ENCODE measurements around the gene EPOP. TPM values are rescaled to one million over a fixed set of nuclear protein-coding genes. Genes with fewer than 3 reads are reported as not detected.

EPOP gene
- total and polyA plus RNA-seq, 2 experiments from 2014 or later: 0.42 to 2.4 TPM

DNA sequence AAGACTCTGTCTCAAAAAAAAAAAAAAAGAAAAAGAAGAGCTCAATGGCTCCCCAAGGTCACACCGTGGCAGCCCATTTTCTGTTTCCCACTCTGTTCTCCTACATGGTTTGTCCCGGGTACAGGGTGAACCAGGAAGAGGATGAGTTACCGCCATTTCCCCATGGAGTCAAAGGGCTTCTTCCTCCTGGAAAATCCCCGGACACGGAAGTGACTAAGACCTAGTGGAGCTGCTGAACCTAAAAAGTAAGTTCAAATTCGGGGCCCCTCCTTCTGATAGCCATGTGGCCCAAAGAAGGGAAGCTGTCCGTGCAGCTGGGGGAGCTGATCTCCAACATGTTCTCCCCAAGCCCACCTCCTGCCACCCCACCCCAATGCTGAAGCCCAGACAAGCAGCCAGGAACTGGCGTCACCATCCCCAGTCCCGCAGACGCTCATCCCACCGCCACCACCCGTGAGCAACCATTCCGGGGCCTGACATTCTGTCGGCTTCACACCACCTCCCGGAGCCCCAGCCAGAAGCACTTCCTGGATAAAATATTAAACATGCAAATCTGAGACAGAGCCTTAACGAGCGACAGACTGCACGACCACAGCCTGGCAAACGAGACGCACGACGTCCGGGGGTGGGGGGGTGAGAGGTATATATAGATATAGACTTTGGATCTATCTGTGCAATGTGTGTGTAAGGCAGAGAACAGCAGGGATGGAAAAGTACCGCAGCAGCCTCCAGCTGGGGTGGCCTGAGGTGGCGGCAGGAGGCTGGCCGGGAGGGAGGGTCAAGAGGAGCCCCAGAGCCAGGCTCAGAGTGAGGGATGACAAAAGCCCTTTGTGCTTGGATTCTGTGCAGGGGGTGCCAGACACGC lies 17.6 kb downstream of the EPOP start:
- no peak overlapping the region for H3K4me3 Mint-ChIP-seq
- H3K4me3 ChIP-seq: no peak overlapping the region
- no peaks in the 10 kb centered on the region for H3K27me3 ChIP-seq (ENCODE audit: insufficient read depth)
- 0 out of 2 replicates have a peak overlapping the region, but pooled peaks have one; percentile 59 for H2AFZ ChIP-seq
- DNase-seq (ENCODE audit: low spot score) (no peak), ATAC-seq (peak; percentile 24)
- H3K36me3 Mint-ChIP-seq (ENCODE audit: low read depth): no peaks in the 10 kb centered on the region
- H3K9me3 Mint-ChIP-seq: no peaks in the 10 kb centered on the region; the same call in 1 of the 3 replicates
- H3K36me3 ChIP-seq (ENCODE audit: insufficient read depth): no peaks in the 10 kb centered on the region
- no peaks in the 10 kb centered on the region for H3K9me2 ChIP-seq (ENCODE audit: insufficient read depth)
- no peak overlapping the region for H3K27ac ChIP-seq (ENCODE audit: low read depth)
- H3K27ac Mint-ChIP-seq: no peak overlapping the region
- H3K4me1 Mint-ChIP-seq: peaks cover 25% of the 10 kb centered on the region
- TF ChIP-seq NANOG (IDR thresholded peaks at IDR 0.05; ENCODE audit: borderline replicate concordance) (no peak), JUNB (IDR thresholded peaks at IDR 0.05; ENCODE audit: unreplicated experiment) (no peak), CREB1 (CRISPR knock-in tag; IDR thresholded peaks at IDR 0.05; ENCODE audit: low read depth) (no peak), EZH2 (IDR thresholded peaks at IDR 0.05; ENCODE audit: low read depth, unreplicated experiment) (no peak), ZNF114 (CRISPR knock-in tag; IDR thresholded peaks at IDR 0.05) (no peak), POLR2AphosphoS5 (IDR thresholded peaks at IDR 0.05; ENCODE audit: low read depth) (no peak), EZH2phosphoT487 (IDR thresholded peaks at IDR 0.05; ENCODE audit: unreplicated experiment) (no peak), ZNF331 (CRISPR knock-in tag; IDR thresholded peaks at IDR 0.05; ENCODE audit: low read depth) (no peak)
- TF ChIP-seq, protein P1, sequence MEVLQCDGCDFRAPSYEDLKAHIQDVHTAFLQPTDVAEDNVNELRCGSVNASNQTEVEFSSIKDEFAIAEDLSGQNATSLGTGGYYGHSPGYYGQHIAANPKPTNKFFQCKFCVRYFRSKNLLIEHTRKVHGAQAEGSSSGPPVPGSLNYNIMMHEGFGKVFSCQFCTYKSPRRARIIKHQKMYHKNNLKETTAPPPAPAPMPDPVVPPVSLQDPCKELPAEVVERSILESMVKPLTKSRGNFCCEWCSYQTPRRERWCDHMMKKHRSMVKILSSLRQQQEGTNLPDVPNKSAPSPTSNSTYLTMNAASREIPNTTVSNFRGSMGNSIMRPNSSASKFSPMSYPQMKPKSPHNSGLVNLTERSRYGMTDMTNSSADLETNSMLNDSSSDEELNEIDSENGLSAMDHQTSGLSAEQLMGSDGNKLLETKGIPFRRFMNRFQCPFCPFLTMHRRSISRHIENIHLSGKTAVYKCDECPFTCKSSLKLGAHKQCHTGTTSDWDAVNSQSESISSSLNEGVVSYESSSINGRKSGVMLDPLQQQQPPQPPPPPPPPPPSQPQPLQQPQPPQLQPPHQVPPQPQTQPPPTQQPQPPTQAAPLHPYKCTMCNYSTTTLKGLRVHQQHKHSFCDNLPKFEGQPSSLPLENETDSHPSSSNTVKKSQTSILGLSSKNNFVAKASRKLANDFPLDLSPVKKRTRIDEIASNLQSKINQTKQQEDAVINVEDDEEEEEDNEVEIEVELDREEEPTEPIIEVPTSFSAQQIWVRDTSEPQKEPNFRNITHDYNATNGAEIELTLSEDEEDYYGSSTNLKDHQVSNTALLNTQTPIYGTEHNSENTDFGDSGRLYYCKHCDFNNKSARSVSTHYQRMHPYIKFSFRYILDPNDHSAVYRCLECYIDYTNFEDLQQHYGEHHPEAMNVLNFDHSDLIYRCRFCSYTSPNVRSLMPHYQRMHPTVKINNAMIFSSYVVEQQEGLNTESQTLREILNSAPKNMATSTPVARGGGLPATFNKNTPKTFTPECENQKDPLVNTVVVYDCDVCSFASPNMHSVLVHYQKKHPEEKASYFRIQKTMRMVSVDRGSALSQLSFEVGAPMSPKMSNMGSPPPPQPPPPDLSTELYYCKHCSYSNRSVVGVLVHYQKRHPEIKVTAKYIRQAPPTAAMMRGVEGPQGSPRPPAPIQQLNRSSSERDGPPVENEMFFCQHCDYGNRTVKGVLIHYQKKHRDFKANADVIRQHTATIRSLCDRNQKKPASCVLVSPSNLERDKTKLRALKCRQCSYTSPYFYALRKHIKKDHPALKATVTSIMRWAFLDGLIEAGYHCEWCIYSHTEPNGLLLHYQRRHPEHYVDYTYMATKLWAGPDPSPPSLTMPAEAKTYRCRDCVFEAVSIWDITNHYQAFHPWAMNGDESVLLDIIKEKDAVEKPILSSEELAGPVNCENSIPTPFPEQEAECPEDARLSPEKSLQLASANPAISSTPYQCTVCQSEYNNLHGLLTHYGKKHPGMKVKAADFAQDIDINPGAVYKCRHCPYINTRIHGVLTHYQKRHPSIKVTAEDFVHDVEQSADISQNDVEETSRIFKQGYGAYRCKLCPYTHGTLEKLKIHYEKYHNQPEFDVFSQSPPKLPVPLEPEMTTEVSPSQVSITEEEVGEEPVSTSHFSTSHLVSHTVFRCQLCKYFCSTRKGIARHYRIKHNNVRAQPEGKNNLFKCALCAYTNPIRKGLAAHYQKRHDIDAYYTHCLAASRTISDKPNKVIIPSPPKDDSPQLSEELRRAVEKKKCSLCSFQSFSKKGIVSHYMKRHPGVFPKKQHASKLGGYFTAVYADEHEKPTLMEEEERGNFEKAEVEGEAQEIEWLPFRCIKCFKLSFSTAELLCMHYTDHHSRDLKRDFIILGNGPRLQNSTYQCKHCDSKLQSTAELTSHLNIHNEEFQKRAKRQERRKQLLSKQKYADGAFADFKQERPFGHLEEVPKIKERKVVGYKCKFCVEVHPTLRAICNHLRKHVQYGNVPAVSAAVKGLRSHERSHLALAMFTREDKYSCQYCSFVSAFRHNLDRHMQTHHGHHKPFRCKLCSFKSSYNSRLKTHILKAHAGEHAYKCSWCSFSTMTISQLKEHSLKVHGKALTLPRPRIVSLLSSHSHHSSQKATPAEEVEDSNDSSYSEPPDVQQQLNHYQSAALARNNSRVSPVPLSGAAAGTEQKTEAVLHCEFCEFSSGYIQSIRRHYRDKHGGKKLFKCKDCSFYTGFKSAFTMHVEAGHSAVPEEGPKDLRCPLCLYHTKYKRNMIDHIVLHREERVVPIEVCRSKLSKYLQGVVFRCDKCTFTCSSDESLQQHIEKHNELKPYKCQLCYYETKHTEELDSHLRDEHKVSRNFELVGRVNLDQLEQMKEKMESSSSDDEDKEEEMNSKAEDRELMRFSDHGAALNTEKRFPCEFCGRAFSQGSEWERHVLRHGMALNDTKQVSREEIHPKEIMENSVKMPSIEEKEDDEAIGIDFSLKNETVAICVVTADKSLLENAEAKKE (CRISPR knock-in tag; IDR thresholded peaks at IDR 0.05): no peak
- TF ChIP-seq, protein P2, sequence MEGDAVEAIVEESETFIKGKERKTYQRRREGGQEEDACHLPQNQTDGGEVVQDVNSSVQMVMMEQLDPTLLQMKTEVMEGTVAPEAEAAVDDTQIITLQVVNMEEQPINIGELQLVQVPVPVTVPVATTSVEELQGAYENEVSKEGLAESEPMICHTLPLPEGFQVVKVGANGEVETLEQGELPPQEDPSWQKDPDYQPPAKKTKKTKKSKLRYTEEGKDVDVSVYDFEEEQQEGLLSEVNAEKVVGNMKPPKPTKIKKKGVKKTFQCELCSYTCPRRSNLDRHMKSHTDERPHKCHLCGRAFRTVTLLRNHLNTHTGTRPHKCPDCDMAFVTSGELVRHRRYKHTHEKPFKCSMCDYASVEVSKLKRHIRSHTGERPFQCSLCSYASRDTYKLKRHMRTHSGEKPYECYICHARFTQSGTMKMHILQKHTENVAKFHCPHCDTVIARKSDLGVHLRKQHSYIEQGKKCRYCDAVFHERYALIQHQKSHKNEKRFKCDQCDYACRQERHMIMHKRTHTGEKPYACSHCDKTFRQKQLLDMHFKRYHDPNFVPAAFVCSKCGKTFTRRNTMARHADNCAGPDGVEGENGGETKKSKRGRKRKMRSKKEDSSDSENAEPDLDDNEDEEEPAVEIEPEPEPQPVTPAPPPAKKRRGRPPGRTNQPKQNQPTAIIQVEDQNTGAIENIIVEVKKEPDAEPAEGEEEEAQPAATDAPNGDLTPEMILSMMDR (conservative IDR thresholded peaks at IDR 0.05; ENCODE audit: low read depth in 2 of 2): no peak
- TF ChIP-seq, protein P3, sequence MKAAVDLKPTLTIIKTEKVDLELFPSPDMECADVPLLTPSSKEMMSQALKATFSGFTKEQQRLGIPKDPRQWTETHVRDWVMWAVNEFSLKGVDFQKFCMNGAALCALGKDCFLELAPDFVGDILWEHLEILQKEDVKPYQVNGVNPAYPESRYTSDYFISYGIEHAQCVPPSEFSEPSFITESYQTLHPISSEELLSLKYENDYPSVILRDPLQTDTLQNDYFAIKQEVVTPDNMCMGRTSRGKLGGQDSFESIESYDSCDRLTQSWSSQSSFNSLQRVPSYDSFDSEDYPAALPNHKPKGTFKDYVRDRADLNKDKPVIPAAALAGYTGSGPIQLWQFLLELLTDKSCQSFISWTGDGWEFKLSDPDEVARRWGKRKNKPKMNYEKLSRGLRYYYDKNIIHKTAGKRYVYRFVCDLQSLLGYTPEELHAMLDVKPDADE (IDR thresholded peaks at IDR 0.05): no peak
- TF ChIP-seq, protein P4, sequence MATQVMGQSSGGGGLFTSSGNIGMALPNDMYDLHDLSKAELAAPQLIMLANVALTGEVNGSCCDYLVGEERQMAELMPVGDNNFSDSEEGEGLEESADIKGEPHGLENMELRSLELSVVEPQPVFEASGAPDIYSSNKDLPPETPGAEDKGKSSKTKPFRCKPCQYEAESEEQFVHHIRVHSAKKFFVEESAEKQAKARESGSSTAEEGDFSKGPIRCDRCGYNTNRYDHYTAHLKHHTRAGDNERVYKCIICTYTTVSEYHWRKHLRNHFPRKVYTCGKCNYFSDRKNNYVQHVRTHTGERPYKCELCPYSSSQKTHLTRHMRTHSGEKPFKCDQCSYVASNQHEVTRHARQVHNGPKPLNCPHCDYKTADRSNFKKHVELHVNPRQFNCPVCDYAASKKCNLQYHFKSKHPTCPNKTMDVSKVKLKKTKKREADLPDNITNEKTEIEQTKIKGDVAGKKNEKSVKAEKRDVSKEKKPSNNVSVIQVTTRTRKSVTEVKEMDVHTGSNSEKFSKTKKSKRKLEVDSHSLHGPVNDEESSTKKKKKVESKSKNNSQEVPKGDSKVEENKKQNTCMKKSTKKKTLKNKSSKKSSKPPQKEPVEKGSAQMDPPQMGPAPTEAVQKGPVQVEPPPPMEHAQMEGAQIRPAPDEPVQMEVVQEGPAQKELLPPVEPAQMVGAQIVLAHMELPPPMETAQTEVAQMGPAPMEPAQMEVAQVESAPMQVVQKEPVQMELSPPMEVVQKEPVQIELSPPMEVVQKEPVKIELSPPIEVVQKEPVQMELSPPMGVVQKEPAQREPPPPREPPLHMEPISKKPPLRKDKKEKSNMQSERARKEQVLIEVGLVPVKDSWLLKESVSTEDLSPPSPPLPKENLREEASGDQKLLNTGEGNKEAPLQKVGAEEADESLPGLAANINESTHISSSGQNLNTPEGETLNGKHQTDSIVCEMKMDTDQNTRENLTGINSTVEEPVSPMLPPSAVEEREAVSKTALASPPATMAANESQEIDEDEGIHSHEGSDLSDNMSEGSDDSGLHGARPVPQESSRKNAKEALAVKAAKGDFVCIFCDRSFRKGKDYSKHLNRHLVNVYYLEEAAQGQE (IDR thresholded peaks at IDR 0.05; ENCODE audit: unreplicated experiment): no peak
- H4K20me1 ChIP-seq (replicated peaks; ENCODE audit: insufficient read depth): no peaks in the 10 kb centered on the region
- H3K27me3 Mint-ChIP-seq (ENCODE audit: insufficient read depth, low read depth, poor library complexity): peaks cover 17% of the 10 kb centered on the region
- peaks cover 10% of the 10 kb centered on the region for H3K4me1 ChIP-seq (ENCODE audit: insufficient read depth)
- no peaks in the 10 kb centered on the region for H3K79me2 ChIP-seq (replicated peaks; ENCODE audit: insufficient read depth)
- peak overlapping the region; percentile 32; the same call in 1 of the 2 replicates for H3K4me2 ChIP-seq
- 0 out of 2 replicates have a peak, but pooled peaks cover 3% of the 10 kb centered on the region for H3F3A ChIP-seq (replicated peaks; ENCODE audit: low read depth)

All from GM23338 (cell line).